HG02981 (cell line): ENCODE measurements around the gene SHTN1.

Experiments used
- ATAC-seq: cut with Tn5 transposase; IDR thresholded peaks from one replicate; pipeline ENCODE4 v1.9.1; 2021; ENCODE audit warnings: mild to moderate bottlenecking, moderate library complexity; ENCODE audit not compliant: unreplicated experiment

Gene SHTN1

DNA sequence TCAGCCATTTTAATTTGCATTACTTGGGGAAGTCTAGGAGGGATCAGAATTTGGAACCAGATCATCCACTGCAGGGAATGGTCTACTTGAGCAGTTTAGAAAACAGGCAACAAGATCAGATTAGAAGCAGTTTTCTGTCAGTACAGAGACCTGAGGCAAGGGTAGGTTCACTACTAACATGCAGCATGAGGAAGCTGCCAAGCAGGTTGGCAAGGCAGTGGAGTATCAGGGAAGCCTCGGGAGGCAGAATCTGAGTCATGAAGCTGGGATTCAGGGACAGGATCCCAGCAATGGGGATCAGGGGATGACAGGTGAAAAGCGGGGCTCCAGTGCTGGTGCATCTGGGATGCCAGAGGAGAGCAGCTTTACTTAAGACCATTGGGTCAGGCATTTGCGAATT lies 127.6 kb downstream of the SHTN1 start:
- no peak for ATAC-seq

DNA sequence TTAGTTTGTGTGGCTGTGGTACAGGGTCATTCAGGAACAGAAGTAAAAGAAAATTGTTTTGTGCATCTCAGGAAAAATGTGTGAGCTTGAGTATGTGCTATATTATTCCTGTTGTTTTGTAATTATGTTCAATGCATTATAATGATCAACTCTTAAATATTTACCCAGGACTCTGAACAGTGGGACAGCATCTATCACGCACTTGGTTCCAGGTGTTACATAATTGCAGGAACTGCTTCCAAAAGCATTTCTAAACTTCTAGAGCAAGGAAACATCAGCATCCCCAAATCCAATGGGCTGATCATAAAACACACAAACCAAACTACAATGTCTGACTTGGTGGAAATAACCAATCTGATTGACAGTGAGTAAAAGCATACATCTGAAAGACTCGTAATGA lies 129.1 kb downstream of the SHTN1 start:
- ATAC-seq = no peak

DNA sequence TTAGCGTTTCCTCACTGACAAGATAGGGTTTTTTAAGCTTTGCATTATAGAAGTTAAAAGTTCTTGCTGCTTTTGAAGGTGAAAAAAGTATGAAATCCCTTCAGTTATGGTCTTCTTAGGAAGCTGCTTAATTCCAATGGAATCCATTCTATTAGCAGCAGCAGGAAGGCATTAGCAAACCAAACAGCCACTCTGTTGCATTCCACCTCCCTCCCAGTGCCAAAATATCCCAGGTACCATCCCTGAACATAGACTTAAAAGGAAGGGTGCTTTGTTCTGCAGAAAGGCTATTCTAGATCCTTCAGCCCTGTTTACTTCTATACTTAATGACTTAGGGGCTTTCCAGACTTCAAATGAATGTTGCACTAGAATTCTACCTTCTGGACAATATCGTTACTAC lies 131.9 kb downstream of the SHTN1 start:
- no peak for ATAC-seq

- ATAC-seq = no peak
Measured at GRCh38 chr10:116870949-116871348, 134.0 kb downstream of the SHTN1 start.

DNA sequence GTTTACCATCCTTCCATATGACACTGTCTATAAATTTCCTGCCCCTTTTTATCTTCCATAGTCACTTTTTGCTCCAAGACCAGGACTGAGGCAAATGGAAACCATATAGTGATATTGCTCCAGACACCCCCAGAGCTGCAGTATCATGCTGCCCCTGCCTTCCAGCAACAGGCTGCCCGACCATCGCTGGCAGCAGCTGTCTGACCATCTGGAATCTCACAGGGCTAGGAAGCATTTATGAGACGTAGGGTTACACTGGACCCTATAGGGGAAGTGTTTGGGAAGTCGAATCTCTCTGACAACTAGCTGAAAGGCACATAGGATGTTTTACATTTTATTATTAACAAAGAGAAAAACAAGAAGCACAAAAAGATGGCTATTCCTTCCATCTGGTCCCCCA lies 136.3 kb downstream of the SHTN1 start:
- no peak for ATAC-seq

- no peak for ATAC-seq
Measured at GRCh38 chr10:116868198-116868676, 136.8 kb downstream of the SHTN1 start.

DNA sequence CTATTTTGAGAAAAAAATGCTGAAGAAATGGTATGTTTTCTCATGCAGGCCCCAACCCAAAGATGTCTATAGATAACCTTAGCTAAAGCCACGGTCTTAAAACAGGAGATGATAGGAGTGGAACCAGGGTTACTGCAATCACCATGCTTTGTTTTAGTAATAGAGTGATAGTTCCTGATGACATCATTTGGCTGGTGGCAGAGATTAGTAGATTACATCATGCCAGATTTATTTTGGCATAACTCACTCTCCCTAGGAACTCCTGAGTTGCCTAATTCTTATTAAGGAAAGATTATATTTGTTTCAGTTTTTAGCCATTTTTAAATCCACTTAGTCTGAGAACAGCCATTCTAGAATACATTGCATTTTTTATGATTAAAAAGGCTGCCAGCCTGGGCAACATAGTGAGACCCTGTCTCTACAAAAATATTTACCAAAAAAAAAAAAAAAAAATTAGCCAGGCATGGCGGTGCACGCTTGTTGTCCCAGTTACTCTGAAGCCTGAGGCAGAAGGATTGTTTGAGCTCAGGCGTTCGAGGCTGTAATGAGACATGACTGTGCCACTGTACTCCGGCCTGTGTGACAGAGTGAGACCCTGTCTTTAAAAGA lies 137.9 kb downstream of the SHTN1 start:
- ATAC-seq = no peak

GRCh38 chr10:116866066-116866465 lies 138.9 kb downstream of the SHTN1 start:
- ATAC-seq = no peak

DNA sequence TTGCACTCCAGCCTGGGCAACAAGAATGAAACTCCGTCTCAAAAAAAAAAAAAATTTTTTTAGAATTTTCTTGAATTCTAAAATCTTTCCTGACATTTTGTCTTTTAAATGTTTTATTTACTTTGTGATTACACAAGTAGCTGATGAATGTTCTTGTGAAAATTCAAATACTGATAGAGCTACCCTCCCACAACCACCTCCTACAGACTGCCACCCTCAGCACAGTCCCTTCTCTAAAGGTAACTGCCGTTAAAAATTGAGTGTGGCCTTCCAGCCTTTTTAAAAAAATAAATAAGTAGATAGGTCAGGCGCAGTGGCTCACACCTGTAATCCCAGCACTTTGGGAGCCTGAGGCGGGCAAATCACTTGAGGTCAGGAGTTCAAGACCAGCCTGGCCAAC lies 140.6 kb downstream of the SHTN1 start:
- no peak for ATAC-seq

GRCh38 chr10:116861796-116862195 lies 143.2 kb downstream of the SHTN1 start:
- ATAC-seq = no peak

DNA sequence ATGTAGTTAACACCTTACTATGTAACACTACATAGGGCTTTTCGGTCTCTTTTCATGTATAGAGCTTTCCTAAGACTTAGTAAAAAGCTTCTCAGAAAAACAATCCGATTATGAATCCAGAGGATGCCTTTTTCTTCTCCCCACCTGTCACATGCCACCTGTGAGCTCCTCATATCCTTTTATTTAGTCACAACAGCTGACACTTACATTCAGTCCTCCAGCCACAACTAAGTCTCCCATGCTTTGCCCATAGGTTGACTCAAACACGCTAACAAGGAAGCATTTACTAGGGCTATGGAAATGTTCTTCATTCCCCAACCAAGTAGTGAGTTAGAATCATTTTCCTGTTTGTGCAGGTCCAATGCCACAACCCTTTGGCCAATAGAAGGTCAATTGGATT lies 147.8 kb downstream of the SHTN1 start:
- ATAC-seq = no peak

- ATAC-seq = no peak
Measured at GRCh38 chr10:116853701-116854100, 151.3 kb downstream of the SHTN1 start.

DNA sequence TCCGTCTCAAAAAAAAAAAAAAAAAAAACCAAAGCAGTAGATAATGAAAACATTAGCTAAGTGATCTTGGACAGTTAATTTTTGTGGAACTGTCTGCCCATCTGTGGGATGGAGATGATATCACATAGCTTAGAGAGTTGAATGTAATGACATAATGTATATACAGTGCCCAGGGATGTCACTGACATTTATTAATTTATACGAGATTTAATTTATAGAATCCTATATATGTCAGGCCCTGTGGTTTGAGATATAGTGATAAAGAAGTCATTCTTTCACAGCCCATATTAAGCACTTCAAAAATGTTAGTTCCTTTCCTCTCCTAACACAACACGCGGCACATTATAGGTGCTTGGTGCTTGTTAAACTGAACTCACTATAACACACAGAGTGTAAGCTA lies 151.7 kb downstream of the SHTN1 start:
- ATAC-seq = no peak

- no peak for ATAC-seq
Measured at GRCh38 chr10:116852246-116852645, 152.7 kb downstream of the SHTN1 start.

- no peak for ATAC-seq
Measured at GRCh38 chr10:116850058-116850611, 154.9 kb downstream of the SHTN1 start.

GRCh38 chr10:116849248-116850057 lies 155.5 kb downstream of the SHTN1 start, which contains the start of gene ENO4:
Gene ENO4, plus strand, starts transcription at chr10:116849499. Its CDS starts 68 bp downstream, at chr10:116849567.
- ATAC-seq = peak; percentile 51

- no peak for ATAC-seq
Measured at GRCh38 chr10:116848944-116849247, 156.1 kb downstream of the SHTN1 start.

GRCh38 chr10:116848032-116848943 lies 156.7 kb downstream of the SHTN1 start:
- peak; percentile 65 for ATAC-seq

- ATAC-seq = no peak
Measured at GRCh38 chr10:116845823-116846222, 159.2 kb downstream of the SHTN1 start.

DNA sequence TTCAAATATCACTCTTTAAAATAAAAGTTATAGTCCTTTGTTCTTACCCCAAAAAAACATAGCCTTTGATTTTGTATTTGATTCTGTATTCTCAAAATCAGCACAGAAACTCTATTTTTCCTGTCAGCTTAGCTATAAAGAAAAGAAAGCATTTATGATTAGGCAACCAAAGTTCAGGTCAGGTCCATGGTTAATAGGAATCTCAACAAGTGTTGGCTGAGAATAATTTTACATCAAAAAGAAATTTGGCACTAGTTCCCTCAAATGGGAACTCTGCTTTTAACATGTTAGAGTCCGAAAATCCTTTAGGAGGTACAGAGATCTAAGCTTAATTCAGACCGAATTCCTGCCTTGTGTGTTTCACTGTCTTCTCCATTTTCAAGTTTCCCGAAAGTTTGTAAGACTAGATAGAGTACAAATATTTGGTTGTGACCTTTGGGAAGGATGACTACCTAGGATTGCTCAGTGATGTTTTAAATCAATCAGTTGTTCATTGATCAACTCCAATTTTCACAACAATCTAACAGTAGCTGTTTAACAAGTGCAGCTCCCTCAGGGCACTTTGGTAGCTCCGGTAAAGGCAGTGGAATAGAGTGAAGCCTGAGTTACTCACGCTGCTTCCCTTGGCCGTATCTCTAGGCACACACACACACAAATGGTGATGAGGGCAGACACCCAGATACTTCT lies 164.5 kb downstream of the SHTN1 start:
- no peak for ATAC-seq
